Measurements from ENCODE around the gene GGT7.
"Not testable (repeated sequence)": the region's sequence is repeated elsewhere in the genome, so short reads cannot be mapped to it uniquely, and the experiment has no call there.

Gene GGT7

GRCh38 chr20:34872622-34873224 is at the start of gene GGT7:
GGT7 (minus strand) TSS chr20:34872856; CDS start chr20:34872815, 41 bp downstream.
- in situ Hi-C loops (cut with MboI; ENCODE audit: low sequenced_read_pairs) = loop anchor here (10.0 kb wide), 1 partner anchor 222 kb away; the partner anchor contains the start of gene TRPC4AP
- peak within 1 kb of the TSS; percentile 48 for H3K4me3 ChIP-seq
- peaks cover 16% of the 10 kb centered on the region for H3K4me1 ChIP-seq
- no peaks in the 10 kb centered on the region for H3K27me3 ChIP-seq (ENCODE audit: low read depth)
- H3K36me3 ChIP-seq (replicated peaks) = no peaks in the 10 kb centered on the region
- DNase-seq (ENCODE audit: low spot score in 2 of 2) = peak; percentile 80 to 92
- H3K9me3 ChIP-seq = no peaks in the 10 kb centered on the region

DNA sequence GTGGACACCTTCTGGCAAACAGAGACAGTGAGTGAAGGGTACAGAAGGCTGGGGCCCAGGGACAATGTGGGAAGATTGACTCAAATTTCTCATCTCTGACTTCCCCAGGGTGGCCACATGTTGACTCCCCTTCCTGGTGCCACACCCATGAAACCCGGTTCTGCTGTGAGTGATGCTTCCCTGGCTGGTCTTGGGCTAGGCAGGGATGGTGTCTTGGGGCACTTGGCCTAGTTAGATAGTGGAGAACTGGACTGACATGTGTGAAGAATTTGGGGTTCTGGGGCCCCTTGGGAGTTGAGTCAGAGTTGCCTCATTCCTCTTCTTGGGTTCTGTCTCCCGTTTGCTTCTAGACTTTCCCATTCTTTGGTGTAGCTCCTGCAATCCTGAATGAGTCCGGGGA is 48.8 kb upstream of the GGT7 start:
- no peak overlapping the region for H3K4me3 ChIP-seq
- H3K9me3 ChIP-seq = 0 out of 2 replicates have a peak, but pooled peaks cover 3% of the 10 kb centered on the region
- DNase-seq (ENCODE audit: low spot score in 2 of 2) = no peak
- in situ Hi-C loops (cut with MboI; ENCODE audit: low sequenced_read_pairs) = no loop called here
- H3K4me1 ChIP-seq = no peaks in the 10 kb centered on the region
- H3K36me3 ChIP-seq (replicated peaks) = peaks cover 24% of the 10 kb centered on the region
- no peaks in the 10 kb centered on the region for H3K27me3 ChIP-seq (ENCODE audit: low read depth)

- no peaks in the 10 kb centered on the region for H3K27me3 ChIP-seq (ENCODE audit: low read depth)
- no peak overlapping the region for H3K4me3 ChIP-seq
- in situ Hi-C loops (cut with MboI; ENCODE audit: low sequenced_read_pairs) = no loop called here
- no peak for DNase-seq (ENCODE audit: low spot score in 2 of 2)
- peaks cover 12% of the 10 kb centered on the region for H3K36me3 ChIP-seq (replicated peaks)
- H3K9me3 ChIP-seq = 0 out of 2 replicates have a peak, but pooled peaks cover 3% of the 10 kb centered on the region
- H3K4me1 ChIP-seq = no peaks in the 10 kb centered on the region
Observed at GRCh38 chr20:34920055-34920454, 47.4 kb upstream of the GGT7 start.

DNA sequence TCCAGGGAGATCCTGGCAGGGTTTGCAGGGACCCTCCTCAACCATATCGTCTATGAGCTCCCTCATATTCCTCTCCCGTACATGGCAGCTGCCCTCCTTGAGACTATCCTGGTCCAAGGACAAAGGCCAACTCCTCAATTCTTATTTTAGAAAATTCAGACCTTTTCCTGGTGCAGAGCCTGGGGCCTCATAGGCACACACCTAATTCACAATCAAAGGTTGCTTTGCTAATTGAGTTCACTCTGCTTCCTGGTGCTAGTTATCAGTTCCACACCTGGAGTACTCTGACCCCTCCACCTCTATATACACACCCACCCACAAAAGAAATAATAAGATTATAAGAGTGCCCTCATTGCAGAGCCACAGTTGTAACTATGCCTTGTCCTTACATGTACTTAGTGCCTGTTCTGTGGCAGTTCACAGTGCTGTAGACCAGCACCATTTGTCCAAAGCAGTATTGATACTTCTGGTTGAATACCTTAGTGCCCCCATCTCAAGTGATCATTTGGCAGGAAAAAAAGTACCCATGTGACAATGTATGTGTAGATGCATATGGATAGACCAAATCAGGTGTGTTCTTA is 44.2 kb upstream of the GGT7 start:
- peaks cover 5% of the 10 kb centered on the region; the same call in 1 of the 2 replicates for H3K36me3 ChIP-seq (replicated peaks)
- no peaks in the 10 kb centered on the region for H3K9me3 ChIP-seq
- no peaks in the 10 kb centered on the region for H3K27me3 ChIP-seq (ENCODE audit: low read depth)
- in situ Hi-C loops (cut with MboI; ENCODE audit: low sequenced_read_pairs) = no loop called here
- no peak for DNase-seq (ENCODE audit: low spot score in 2 of 2)
- no peaks in the 10 kb centered on the region for H3K4me1 ChIP-seq
- no peak overlapping the region for H3K4me3 ChIP-seq

GRCh38 chr20:34915749-34916455 is 43.2 kb upstream of the GGT7 start:
- Histone ChIP-seq H3K27me3 (ENCODE audit: low read depth) (no peaks in the 10 kb centered on the region), H3K9me3 (no peaks in the 10 kb centered on the region), H3K36me3 (replicated peaks) (no peaks in the 10 kb centered on the region), H3K4me1 (no peaks in the 10 kb centered on the region), H3K4me3 (no peak overlapping the region)
- in situ Hi-C loops (cut with MboI; ENCODE audit: low sequenced_read_pairs) = no loop called here
- no peak for DNase-seq (ENCODE audit: low spot score in 2 of 2)

GRCh38 chr20:34915131-34915530 is 42.5 kb upstream of the GGT7 start:
- no peaks in the 10 kb centered on the region for H3K4me1 ChIP-seq
- H3K27me3 ChIP-seq (ENCODE audit: low read depth) = no peaks in the 10 kb centered on the region
- no peak overlapping the region for H3K4me3 ChIP-seq
- in situ Hi-C loops (cut with MboI; ENCODE audit: low sequenced_read_pairs) = no loop called here
- no peaks in the 10 kb centered on the region for H3K9me3 ChIP-seq
- H3K36me3 ChIP-seq (replicated peaks) = no peaks in the 10 kb centered on the region
- DNase-seq (ENCODE audit: low spot score in 2 of 2) = no peak

DNA sequence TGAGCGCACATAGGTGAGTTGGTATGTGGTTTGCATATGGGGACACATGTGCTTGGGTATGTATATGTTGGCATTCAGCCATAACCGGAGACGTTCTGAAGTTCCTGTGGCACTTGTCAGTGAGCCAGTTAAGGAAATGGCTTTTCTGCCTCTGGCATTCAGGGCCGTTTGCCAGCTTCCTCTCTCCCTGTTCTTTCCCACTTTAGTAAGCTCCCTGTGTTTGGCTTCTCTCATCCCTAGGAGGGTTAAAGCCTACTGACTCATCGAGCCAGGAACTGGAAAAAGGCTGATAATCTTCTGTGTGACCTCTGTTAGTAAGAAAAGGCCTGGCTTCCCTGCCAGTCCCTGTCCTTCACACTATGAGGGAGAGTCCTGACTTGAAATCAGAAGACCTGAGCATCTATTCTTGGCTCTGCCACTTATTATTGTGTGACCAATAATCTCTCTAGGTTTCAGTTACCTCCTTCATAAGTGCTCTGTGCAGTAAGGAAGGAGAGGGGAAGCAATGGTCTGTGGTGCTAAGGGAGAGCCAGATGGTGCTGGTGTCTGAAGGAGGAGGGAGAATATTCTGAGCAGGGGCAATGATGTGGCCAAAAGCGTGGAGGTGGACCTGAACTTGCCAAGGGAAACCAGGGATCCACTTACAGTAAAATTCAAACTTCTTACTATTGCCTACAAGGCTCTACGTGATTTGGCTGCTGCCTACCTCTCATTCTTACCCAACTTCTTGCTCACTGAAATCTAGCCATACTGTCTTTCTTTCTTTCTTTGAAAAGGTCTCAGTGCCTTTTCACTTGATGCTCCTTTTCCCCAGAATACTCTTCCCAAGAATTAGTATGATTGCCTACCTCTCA is 35.2 kb upstream of the GGT7 start:
- H3K27me3 ChIP-seq (ENCODE audit: low read depth) = no peaks in the 10 kb centered on the region
- no peaks in the 10 kb centered on the region for H3K9me3 ChIP-seq
- no peaks in the 10 kb centered on the region for H3K36me3 ChIP-seq (replicated peaks)
- no peak overlapping the region for H3K4me3 ChIP-seq
- in situ Hi-C loops (cut with MboI; ENCODE audit: low sequenced_read_pairs) = no loop called here
- DNase-seq (ENCODE audit: low spot score in 2 of 2) = no peak
- H3K4me1 ChIP-seq = no peaks in the 10 kb centered on the region

DNA sequence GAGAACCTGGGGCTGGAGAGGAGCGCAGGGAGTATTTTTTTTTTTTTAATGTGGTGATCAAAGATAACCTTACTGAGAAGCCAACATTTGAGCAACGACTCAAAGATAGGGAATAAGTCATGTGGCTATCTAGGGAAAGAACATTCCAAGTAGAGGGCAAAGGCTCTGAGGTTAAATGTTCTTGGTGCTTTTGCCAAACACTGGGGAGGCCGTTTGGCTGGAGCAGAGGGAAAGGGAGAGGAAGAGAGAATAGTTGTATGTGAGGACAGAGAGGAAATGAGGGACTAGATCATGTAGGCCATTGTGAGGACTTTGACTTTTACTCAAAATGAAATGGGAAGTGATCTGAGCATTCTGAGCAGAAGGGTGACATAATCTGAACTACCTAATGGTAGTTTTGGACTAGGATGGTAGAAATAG is 31.6 kb upstream of the GGT7 start:
- in situ Hi-C loops (cut with MboI; ENCODE audit: low sequenced_read_pairs) = no loop called here

GRCh38 chr20:34898731-34899130 is 26.1 kb upstream of the GGT7 start:
- in situ Hi-C loops (cut with MboI; ENCODE audit: low sequenced_read_pairs) = not testable (repeated sequence)

More for the DNA sequence above, 31.6 kb upstream of the GGT7 start:
- H3K36me3 ChIP-seq (replicated peaks) = no peaks in the 10 kb centered on the region
- H3K4me1 ChIP-seq = no peaks in the 10 kb centered on the region
- DNase-seq (ENCODE audit: low spot score in 2 of 2) = no peak
- H3K27me3 ChIP-seq (ENCODE audit: low read depth) = no peaks in the 10 kb centered on the region
- H3K4me3 ChIP-seq = no peak overlapping the region
- no peaks in the 10 kb centered on the region for H3K9me3 ChIP-seq

GRCh38 chr20:34898129-34898528 is 25.5 kb upstream of the GGT7 start:
- H3K4me1 ChIP-seq; DNase-seq (ENCODE audit: low spot score in 2 of 2); H3K9me3 ChIP-seq; H3K4me3 ChIP-seq; H3K27me3 ChIP-seq (ENCODE audit: low read depth); in situ Hi-C loops (cut with MboI; ENCODE audit: low sequenced_read_pairs); H3K36me3 ChIP-seq (replicated peaks): not testable (repeated sequence)

More at GRCh38 chr20:34898731-34899130, 26.1 kb upstream of the GGT7 start:
- not testable (repeated sequence) for DNase-seq (ENCODE audit: low spot score in 2 of 2); H3K27me3 ChIP-seq (ENCODE audit: low read depth); H3K4me1 ChIP-seq; H3K4me3 ChIP-seq; H3K36me3 ChIP-seq (replicated peaks); H3K9me3 ChIP-seq

DNA sequence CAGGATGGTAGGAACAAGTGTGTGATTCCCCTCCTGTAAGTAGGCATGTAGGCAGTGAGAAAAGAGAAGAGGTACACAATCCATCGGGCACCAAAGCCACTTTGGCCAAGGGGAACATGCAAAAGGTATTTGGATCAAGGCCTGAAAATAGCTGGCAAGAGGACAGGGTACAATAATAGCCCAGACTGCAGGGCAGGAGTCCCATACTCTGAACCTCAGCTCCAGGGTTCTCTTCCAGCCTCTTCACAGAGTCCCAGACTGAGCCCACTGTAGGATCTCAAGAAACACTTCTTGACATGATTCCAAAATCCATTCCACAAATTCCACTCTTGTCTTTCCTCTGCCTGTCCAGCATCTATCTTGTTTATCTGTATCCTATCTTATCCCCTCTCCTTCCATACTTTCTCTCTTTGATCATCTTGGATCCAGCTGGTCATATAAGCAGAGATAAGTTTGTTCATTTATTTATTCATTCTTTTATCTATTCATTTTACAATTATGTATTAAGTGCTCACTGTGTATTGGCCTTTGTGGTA is 23.5 kb upstream of the GGT7 start:
- no peak overlapping the region for H3K4me3 ChIP-seq
- no peaks in the 10 kb centered on the region for H3K27me3 ChIP-seq (ENCODE audit: low read depth)
- no peak for DNase-seq (ENCODE audit: low spot score in 2 of 2)
- no peaks in the 10 kb centered on the region for H3K9me3 ChIP-seq
- no peaks in the 10 kb centered on the region for H3K4me1 ChIP-seq
- in situ Hi-C loops (cut with MboI; ENCODE audit: low sequenced_read_pairs) = no loop called here
- H3K36me3 ChIP-seq (replicated peaks) = no peaks in the 10 kb centered on the region

- no peak overlapping the region for H3K4me3 ChIP-seq
- no peaks in the 10 kb centered on the region for H3K4me1 ChIP-seq
- no peaks in the 10 kb centered on the region for H3K36me3 ChIP-seq (replicated peaks)
- no peaks in the 10 kb centered on the region for H3K9me3 ChIP-seq
- DNase-seq (ENCODE audit: low spot score in 2 of 2) = no peak
- no peaks in the 10 kb centered on the region for H3K27me3 ChIP-seq (ENCODE audit: low read depth)
- in situ Hi-C loops (cut with MboI; ENCODE audit: low sequenced_read_pairs) = no loop called here
Observed at GRCh38 chr20:34895465-34895864, 22.8 kb upstream of the GGT7 start.

DNA sequence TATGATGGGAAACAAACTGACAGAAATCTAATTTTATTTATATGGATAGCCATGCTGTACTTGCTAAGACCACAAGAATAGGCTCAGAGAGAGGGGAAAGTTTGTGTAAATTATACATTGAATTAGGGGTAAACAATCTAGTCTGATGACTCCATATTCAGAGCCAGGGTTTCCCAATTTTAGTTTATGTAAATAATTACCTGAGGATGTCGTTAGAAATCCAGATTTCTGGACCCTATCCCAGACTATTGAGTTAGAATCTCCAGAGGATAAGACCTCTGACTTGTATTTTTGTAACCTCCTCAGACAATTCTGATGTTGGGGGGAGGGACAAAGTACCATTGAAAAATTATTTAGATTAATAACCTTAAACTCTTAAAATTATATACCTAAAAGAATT is 22.1 kb upstream of the GGT7 start:
- no peaks in the 10 kb centered on the region for H3K36me3 ChIP-seq (replicated peaks)
- in situ Hi-C loops (cut with MboI; ENCODE audit: low sequenced_read_pairs) = no loop called here
- no peaks in the 10 kb centered on the region for H3K4me1 ChIP-seq
- no peak for DNase-seq (ENCODE audit: low spot score in 2 of 2)
- H3K9me3 ChIP-seq = no peaks in the 10 kb centered on the region
- no peak overlapping the region for H3K4me3 ChIP-seq
- no peaks in the 10 kb centered on the region for H3K27me3 ChIP-seq (ENCODE audit: low read depth)

Measured in HAP-1 (cell line).